Measurements from ENCODE around the gene UQCRC1. TPM values are rescaled to one million over a fixed set of nuclear protein-coding genes. Genes with fewer than 3 reads are reported as not detected.

Gene UQCRC1
- total RNA-seq, 1 experiment from 2014 or later, result 278 TPM

- no peaks in the 10 kb centered on the region for H3K9me3 ChIP-seq
- H3K4me3 ChIP-seq (ENCODE audit: low read depth, low read length), result no peak overlapping the region
- no peaks in the 10 kb centered on the region for H3K4me1 ChIP-seq
- H3K4me3 Mint-ChIP-seq (ENCODE audit: unreplicated experiment), result no peak overlapping the region
- no peaks in the 10 kb centered on the region for H3K27me3 Mint-ChIP-seq (ENCODE audit: insufficient read depth, unreplicated experiment)
- H3K4me1 Mint-ChIP-seq (ENCODE audit: low read depth, unreplicated experiment), result no peaks in the 10 kb centered on the region
- TF ChIP-seq, protein P1, sequence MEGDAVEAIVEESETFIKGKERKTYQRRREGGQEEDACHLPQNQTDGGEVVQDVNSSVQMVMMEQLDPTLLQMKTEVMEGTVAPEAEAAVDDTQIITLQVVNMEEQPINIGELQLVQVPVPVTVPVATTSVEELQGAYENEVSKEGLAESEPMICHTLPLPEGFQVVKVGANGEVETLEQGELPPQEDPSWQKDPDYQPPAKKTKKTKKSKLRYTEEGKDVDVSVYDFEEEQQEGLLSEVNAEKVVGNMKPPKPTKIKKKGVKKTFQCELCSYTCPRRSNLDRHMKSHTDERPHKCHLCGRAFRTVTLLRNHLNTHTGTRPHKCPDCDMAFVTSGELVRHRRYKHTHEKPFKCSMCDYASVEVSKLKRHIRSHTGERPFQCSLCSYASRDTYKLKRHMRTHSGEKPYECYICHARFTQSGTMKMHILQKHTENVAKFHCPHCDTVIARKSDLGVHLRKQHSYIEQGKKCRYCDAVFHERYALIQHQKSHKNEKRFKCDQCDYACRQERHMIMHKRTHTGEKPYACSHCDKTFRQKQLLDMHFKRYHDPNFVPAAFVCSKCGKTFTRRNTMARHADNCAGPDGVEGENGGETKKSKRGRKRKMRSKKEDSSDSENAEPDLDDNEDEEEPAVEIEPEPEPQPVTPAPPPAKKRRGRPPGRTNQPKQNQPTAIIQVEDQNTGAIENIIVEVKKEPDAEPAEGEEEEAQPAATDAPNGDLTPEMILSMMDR (IDR thresholded peaks at IDR 0.05; ENCODE audit: insufficient read depth in 1 of 2, low read depth in 1 of 2, low read length in 1 of 2, severe bottlenecking in 1 of 2, unreplicated experiment in 1 of 2), result no peak
- ChIA-PET CTCF (no interaction called here), POLR2A (no interaction called here)
- H3K36me3 Mint-ChIP-seq (ENCODE audit: insufficient read depth, unreplicated experiment), result no peaks in the 10 kb centered on the region
- no peak for DNase-seq
- no TSS peak for BruUV-seq (replicated peaks)
- no peak overlapping the region for H3K27ac Mint-ChIP-seq (ENCODE audit: unreplicated experiment)
- no peaks in the 10 kb centered on the region for H3K9me3 Mint-ChIP-seq (ENCODE audit: unreplicated experiment)
- H3K27me3 ChIP-seq (replicated peaks; ENCODE audit: control insufficient read depth, insufficient read depth, low read length), result no peaks in the 10 kb centered on the region
- intact Hi-C loops (cut with micrococcal nuclease; ENCODE audit: unreplicated experiment), result no loop called here
- no peaks in the 10 kb centered on the region for H3K36me3 ChIP-seq (ENCODE audit: control insufficient read depth, insufficient read depth, low read length)
Measured at GRCh38 chr3:48564022-48564421, 45.4 kb downstream of the UQCRC1 start.

GRCh38 chr3:48563382-48563918 is 46.0 kb downstream of the UQCRC1 start, which contains the start of gene UCN2:
UCN2 (minus strand) TSS chr3:48563781; CDS start chr3:48563124, 657 bp downstream.
- Mint-ChIP-seq H3K27ac (ENCODE audit: unreplicated experiment) (no peak within 1 kb of the TSS), H3K4me3 (ENCODE audit: unreplicated experiment) (no peak within 1 kb of the TSS), H3K27me3 (ENCODE audit: insufficient read depth, unreplicated experiment) (no peaks in the 10 kb centered on the region), H3K9me3 (ENCODE audit: unreplicated experiment) (no peaks in the 10 kb centered on the region), H3K36me3 (ENCODE audit: insufficient read depth, unreplicated experiment) (no peaks in the 10 kb centered on the region), H3K4me1 (ENCODE audit: low read depth, unreplicated experiment) (peaks cover 5% of the 10 kb centered on the region)
- Histone ChIP-seq H3K4me3 (ENCODE audit: low read depth, low read length) (no peak within 1 kb of the TSS), H3K9me3 (no peaks in the 10 kb centered on the region), H3K27me3 (replicated peaks; ENCODE audit: control insufficient read depth, insufficient read depth, low read length) (no peaks in the 10 kb centered on the region), H3K36me3 (ENCODE audit: control insufficient read depth, insufficient read depth, low read length) (no peaks in the 10 kb centered on the region), H3K4me1 (peaks cover 3% of the 10 kb centered on the region; the same call in 1 of the 2 replicates)
- intact Hi-C loops (cut with micrococcal nuclease; ENCODE audit: unreplicated experiment), result no loop called here
- no peak for DNase-seq
- CTCF ChIA-PET, result no interaction called here
- TF ChIP-seq, protein P1 (IDR thresholded peaks at IDR 0.05; ENCODE audit: insufficient read depth in 1 of 2, low read depth in 1 of 2, low read length in 1 of 2, severe bottlenecking in 1 of 2, unreplicated experiment in 1 of 2), result no peak
- POLR2A ChIA-PET, result no interaction called here
- BruUV-seq (replicated peaks), result no TSS peak

DNA sequence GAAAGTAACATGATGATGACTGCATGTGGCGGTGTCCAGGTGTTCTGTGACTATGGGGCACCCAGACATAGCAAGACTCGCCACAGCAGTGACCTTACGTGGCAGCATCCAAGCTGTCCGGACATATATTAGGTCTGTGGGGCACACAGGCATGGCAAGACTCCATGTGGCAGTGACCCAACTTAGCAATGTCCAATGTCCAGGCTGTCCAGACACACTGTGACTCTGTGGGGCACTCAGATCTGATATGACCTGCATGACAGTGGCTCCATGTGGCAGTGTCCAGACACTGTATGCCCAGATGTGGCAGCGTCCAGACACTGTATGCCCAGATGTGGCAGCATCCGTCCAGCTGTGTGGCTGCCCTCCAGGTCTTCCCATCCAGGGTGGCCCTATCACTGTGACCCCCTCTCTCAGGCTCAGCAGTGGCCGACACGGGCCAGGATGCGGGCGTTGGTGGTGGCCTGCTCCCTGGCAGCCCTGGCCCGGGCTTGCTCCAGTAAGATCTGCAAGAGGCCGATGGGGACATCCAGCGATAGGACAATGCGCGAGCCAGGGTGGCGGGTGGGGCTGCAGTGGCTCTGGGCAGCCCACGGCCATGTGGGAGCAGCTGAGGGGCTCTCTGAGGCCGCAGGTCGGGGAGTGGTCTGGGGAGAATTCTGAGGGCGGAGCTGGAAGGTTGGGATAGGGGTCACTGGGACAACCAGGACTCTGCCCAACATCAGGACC is 46.9 kb downstream of the UQCRC1 start:
- Histone ChIP-seq H3K9me3 (no peaks in the 10 kb centered on the region), H3K4me3 (ENCODE audit: low read depth, low read length) (no peak overlapping the region), H3K4me1 (peaks cover 5% of the 10 kb centered on the region; the same call in 1 of the 2 replicates), H3K27me3 (replicated peaks; ENCODE audit: control insufficient read depth, insufficient read depth, low read length) (no peaks in the 10 kb centered on the region), H3K36me3 (ENCODE audit: control insufficient read depth, insufficient read depth, low read length) (no peaks in the 10 kb centered on the region)
- no peak overlapping the region for H3K27ac Mint-ChIP-seq (ENCODE audit: unreplicated experiment)
- H3K9me3 Mint-ChIP-seq (ENCODE audit: unreplicated experiment), result no peaks in the 10 kb centered on the region
- CTCF ChIA-PET, result no interaction called here
- H3K4me1 Mint-ChIP-seq (ENCODE audit: low read depth, unreplicated experiment), result peaks cover 5% of the 10 kb centered on the region
- intact Hi-C loops (cut with micrococcal nuclease; ENCODE audit: unreplicated experiment), result no loop called here
- no peaks in the 10 kb centered on the region for H3K36me3 Mint-ChIP-seq (ENCODE audit: insufficient read depth, unreplicated experiment)
- POLR2A ChIA-PET, result no interaction called here
- TF ChIP-seq, protein P1 (IDR thresholded peaks at IDR 0.05; ENCODE audit: insufficient read depth in 1 of 2, low read depth in 1 of 2, low read length in 1 of 2, severe bottlenecking in 1 of 2, unreplicated experiment in 1 of 2), result no peak
- no peaks in the 10 kb centered on the region for H3K27me3 Mint-ChIP-seq (ENCODE audit: insufficient read depth, unreplicated experiment)
- DNase-seq, result no peak
- H3K4me3 Mint-ChIP-seq (ENCODE audit: unreplicated experiment), result no peak overlapping the region
- BruUV-seq (replicated peaks), result no TSS peak

All from Caco-2 (cell line).